Astrocyte (in vitro differentiated cells and primary cell): ENCODE measurements around the gene ZCCHC24. TPM values are rescaled to one million over a fixed set of nuclear protein-coding genes. Genes with fewer than 3 reads are reported as not detected.

Experiments used
- DNase-seq: peaks from one replicate; pipeline ENCODE4 v3.0.0-alpha.2; 2010; ENCODE audit warnings: low read depth
- FAIRE-seq: peaks from 2 replicates; lab custom pipeline; 2011; peaks lifted over from hg19 to GRCh38; lab: Jason Lieb, UNC
- H2AFZ ChIP-seq: 2 replicates; pipeline ENCODE4 v1.6.0; 2012; ENCODE audit warnings: low read depth, low read length, inconsistent platforms
- H3K27ac ChIP-seq: 2 replicates; pipeline ENCODE4 v1.5.1; 2011; ENCODE audit warnings: low read depth, low read length, inconsistent platforms
- H3K27me3 ChIP-seq: 2 replicates; pipeline ENCODE4 v1.6.0; 2011; ENCODE audit warnings: low read length, inconsistent platforms; ENCODE audit not compliant: insufficient read depth
- H3K36me3 ChIP-seq: 2 replicates; pipeline ENCODE4 v1.5.1; 2011; ENCODE audit warnings: low read length, inconsistent platforms; ENCODE audit not compliant: insufficient read depth
- H3K4me1 ChIP-seq: 2 replicates; pipeline ENCODE4 v1.5.1; 2011; ENCODE audit warnings: low read length, inconsistent platforms; ENCODE audit not compliant: insufficient read depth
- H3K4me2 ChIP-seq: 2 replicates; pipeline ENCODE4 v1.6.0; 2012; ENCODE audit warnings: low read length, inconsistent platforms
- H3K4me3 ChIP-seq: 2 replicates; pipeline ENCODE4 v1.5.1; 2011; ENCODE audit warnings: low read depth, mild to moderate bottlenecking, low read length, inconsistent platforms; ENCODE audit not compliant: insufficient read depth
- H3K79me2 ChIP-seq: 2 replicates; pipeline ENCODE4 v1.6.0; 2012; ENCODE audit warnings: mild to moderate bottlenecking, low read length, inconsistent platforms; ENCODE audit not compliant: insufficient read depth
- H3K9ac ChIP-seq: 2 replicates; pipeline ENCODE4 v1.6.0; 2012; ENCODE audit warnings: mild to moderate bottlenecking, low read length, inconsistent platforms
- H3K9me3 ChIP-seq: 2 replicates; pipeline ENCODE4 v1.5.1; 2012; ENCODE audit warnings: low read depth, mild to moderate bottlenecking, low read length, inconsistent platforms; ENCODE audit not compliant: insufficient read depth
- H4K20me1 ChIP-seq: 2 replicates; pipeline ENCODE4 v1.6.0; 2012; ENCODE audit warnings: low read length, inconsistent platforms; ENCODE audit not compliant: insufficient read depth
- H3K27ac Mint-ChIP-seq: one replicate; pipeline ENCODE4 v1.8.0; 2021; ENCODE audit warnings: mild to moderate bottlenecking, mixed read lengths; ENCODE audit not compliant: unreplicated experiment
- H3K27me3 Mint-ChIP-seq: one replicate; pipeline ENCODE4 v1.8.0; 2021; ENCODE audit warnings: low read depth, mixed read lengths; ENCODE audit not compliant: unreplicated experiment
- H3K36me3 Mint-ChIP-seq: one replicate; pipeline ENCODE4 v1.8.0; 2021; ENCODE audit warnings: low read depth, mixed read lengths; ENCODE audit not compliant: unreplicated experiment
- H3K4me1 Mint-ChIP-seq: one replicate; pipeline ENCODE4 v1.8.0; 2021; ENCODE audit warnings: low read depth, mixed read lengths; ENCODE audit not compliant: unreplicated experiment
- H3K4me3 Mint-ChIP-seq: one replicate; pipeline ENCODE4 v1.8.0; 2021; ENCODE audit warnings: mild to moderate bottlenecking, moderate library complexity, mixed read lengths; ENCODE audit not compliant: unreplicated experiment
- H3K9me3 Mint-ChIP-seq: one replicate; pipeline ENCODE4 v1.8.0; 2021; ENCODE audit warnings: mild to moderate bottlenecking, mixed read lengths; ENCODE audit not compliant: unreplicated experiment
- CTCF ChIP-seq: IDR thresholded peaks from 2 replicates; pipeline ENCODE4 v1.5.1; 2011; ENCODE audit warnings: low read depth, mild to moderate bottlenecking, inconsistent platforms, low read length, moderate library complexity; ENCODE audit not compliant: insufficient read depth
- EZH2 ChIP-seq: IDR thresholded peaks from 2 replicates; pipeline ENCODE4 v1.6.1; 2012; ENCODE audit warnings: mild to moderate bottlenecking, low read length, inconsistent platforms; ENCODE audit not compliant: insufficient read depth
- total RNA-seq: library from RNA; stranded (reverse); gene quantifications from 2 replicates; pipeline ENCODE4 v1.2.1, GENCODE V29; 2021

The ZCCHC24 gene
- total RNA-seq, 1 donor from 2014 or later = 21.4 TPM

GRCh38 chr10:79406683-79407422 is 38.6 kb downstream of the ZCCHC24 start:
- Histone ChIP-seq H3K9me3 (no peaks in the 10 kb centered on the region), H2AFZ (no peak overlapping the region), H3K4me3 (no peak overlapping the region), H3K27me3 (no peaks in the 10 kb centered on the region), H3K4me2 (no peak overlapping the region), H3K79me2 (peaks cover 15% of the 10 kb centered on the region), H3K36me3 (peaks cover 4% of the 10 kb centered on the region), H3K27ac (no peak overlapping the region), H3K9ac (no peak overlapping the region), H3K4me1 (peaks cover 37% of the 10 kb centered on the region), H4K20me1 (peaks cover 57% of the 10 kb centered on the region)
- no peak for DNase-seq
- peaks cover 36% of the 10 kb centered on the region for H3K4me1 Mint-ChIP-seq
- peaks cover 16% of the 10 kb centered on the region for H3K36me3 Mint-ChIP-seq
- H3K9me3 Mint-ChIP-seq = no peaks in the 10 kb centered on the region
- H3K27me3 Mint-ChIP-seq = peaks cover 9% of the 10 kb centered on the region
- no peak for FAIRE-seq
- H3K27ac Mint-ChIP-seq = no peak overlapping the region
- no peak for TF ChIP-seq CTCF
- TF ChIP-seq EZH2 = no peak
- H3K4me3 Mint-ChIP-seq = no peak overlapping the region

- H3K4me2 ChIP-seq = no peak overlapping the region
- no peaks in the 10 kb centered on the region for H3K9me3 ChIP-seq
- H3K27me3 ChIP-seq = no peaks in the 10 kb centered on the region
- H3K4me3 Mint-ChIP-seq = no peak overlapping the region
- no peak for DNase-seq
- H3K79me2 ChIP-seq = peaks cover 19% of the 10 kb centered on the region
- no peak overlapping the region for H3K27ac ChIP-seq
- no peak overlapping the region for H3K4me3 ChIP-seq
- H3K27me3 Mint-ChIP-seq = peaks cover 9% of the 10 kb centered on the region
- TF ChIP-seq EZH2 = no peak
- TF ChIP-seq CTCF = no peak
- H2AFZ ChIP-seq = no peak overlapping the region
- H3K36me3 Mint-ChIP-seq = peaks cover 16% of the 10 kb centered on the region
- no peak overlapping the region for H3K27ac Mint-ChIP-seq
- FAIRE-seq = no peak
- H3K9ac ChIP-seq = no peak overlapping the region
- peaks cover 45% of the 10 kb centered on the region for H3K4me1 ChIP-seq
- H3K36me3 ChIP-seq = peaks cover 4% of the 10 kb centered on the region
- peaks cover 57% of the 10 kb centered on the region for H4K20me1 ChIP-seq
- H3K4me1 Mint-ChIP-seq = peaks cover 36% of the 10 kb centered on the region
- no peaks in the 10 kb centered on the region for H3K9me3 Mint-ChIP-seq
These were observed 39.4 kb downstream of the ZCCHC24 start for GRCh38 chr10:79405995-79406515.
